ENCODE data around the gene FAM120C.

GRCh38 chrX:54045563-54046228 lies 137.4 kb downstream of the FAM120C start:
- TF ChIP-seq CTCF (IDR thresholded peaks at IDR 0.05) (no peak), EP300 (IDR thresholded peaks at IDR 0.05) (no peak), POLR2A (IDR thresholded peaks at IDR 0.05) (no peak)
